Pulmonary artery endothelial cell (primary cell): Measurements from ENCODE around the gene PARG. TPM values are rescaled to one million over a fixed set of nuclear protein-coding genes. Genes with fewer than 3 reads are reported as not detected.
"Not testable (repeated sequence)": the region's sequence is repeated elsewhere in the genome, so short reads cannot be mapped to it uniquely, and the experiment has no call there.

Experiments used
- DNase-seq: peaks from one replicate; pipeline ENCODE4 v3.0.0-alpha.2; 2011; ENCODE audit warnings: low read depth, low spot score
- total RNA-seq: library from RNA; depleted of rRNA; stranded (reverse); fragments of >200 nt; gene quantifications from 2 replicates; pipeline ENCODE4 v1.2.3, GENCODE V29; 2014

PARG gene
- total RNA-seq: 28.4 and 35.0 TPM in 2 replicates

- DNase-seq: peak; percentile 35
Measured at GRCh38 chr10:49941447-49942338, at the start of gene PARG, which contains the start of gene TIMM23B. TSS of gene PARG (minus strand) at chr10:49942027. CDS start at chr10:49941725, 302 bp downstream. TSS of gene TIMM23B (plus strand) at chr10:49942053. CDS start at chr10:49942195, 142 bp downstream.

GRCh38 chr10:49988376-49988775, 46.5 kb upstream of the PARG start, which contains the start of gene AGAP6:
TSS of gene AGAP6 (plus strand) at chr10:49988406. CDS start at chr10:49988716, 310 bp downstream.
- DNase-seq: not testable (repeated sequence)

- DNase-seq: not testable (repeated sequence)
Measured at GRCh38 chr10:49987207-49987606, 45.4 kb upstream of the PARG start.

GRCh38 chr10:49977756-49978155, 35.9 kb upstream of the PARG start:
- DNase-seq: not testable (repeated sequence)

- DNase-seq: not testable (repeated sequence)
Measured at GRCh38 chr10:49972094-49972493, 30.3 kb upstream of the PARG start.

GRCh38 chr10:49971466-49971865, 29.6 kb upstream of the PARG start:
- DNase-seq: not testable (repeated sequence)

GRCh38 chr10:49970331-49970857, 28.6 kb upstream of the PARG start:
- not testable (repeated sequence) for DNase-seq

GRCh38 chr10:49953122-49953521, 11.3 kb upstream of the PARG start:
- DNase-seq: not testable (repeated sequence)

- DNase-seq: not testable (repeated sequence)
Measured at GRCh38 chr10:49952006-49952405, 10.2 kb upstream of the PARG start.

- DNase-seq: not testable (repeated sequence)
Measured at GRCh38 chr10:49948737-49949136, 6.9 kb upstream of the PARG start.

GRCh38 chr10:49948142-49948541, 6.3 kb upstream of the PARG start:
- DNase-seq: not testable (repeated sequence)

GRCh38 chr10:49943607-49944006, 1.8 kb upstream of the PARG start:
- DNase-seq: not testable (repeated sequence)

- DNase-seq: not testable (repeated sequence)
Measured at GRCh38 chr10:49942339-49942705, 495 bp upstream of the PARG start.

- not testable (repeated sequence) for DNase-seq
Measured at GRCh38 chr10:49931959-49932728, 9.7 kb downstream of the PARG start.

- DNase-seq: not testable (repeated sequence)
Measured at GRCh38 chr10:49931276-49931675, 10.6 kb downstream of the PARG start.

GRCh38 chr10:49923572-49923971, 18.3 kb downstream of the PARG start:
- not testable (repeated sequence) for DNase-seq

- DNase-seq: not testable (repeated sequence)
Measured at GRCh38 chr10:49922041-49922440, 19.8 kb downstream of the PARG start.

GRCh38 chr10:49917927-49918326, 23.9 kb downstream of the PARG start:
- not testable (repeated sequence) for DNase-seq

GRCh38 chr10:49916451-49916850, 25.4 kb downstream of the PARG start:
- not testable (repeated sequence) for DNase-seq

- not testable (repeated sequence) for DNase-seq
Measured at GRCh38 chr10:49910295-49910694, 31.5 kb downstream of the PARG start.

GRCh38 chr10:49908290-49909080, 33.3 kb downstream of the PARG start:
- not testable (repeated sequence) for DNase-seq
